ENCODE measurements around the gene TNFRSF8.

Gene TNFRSF8

DNA sequence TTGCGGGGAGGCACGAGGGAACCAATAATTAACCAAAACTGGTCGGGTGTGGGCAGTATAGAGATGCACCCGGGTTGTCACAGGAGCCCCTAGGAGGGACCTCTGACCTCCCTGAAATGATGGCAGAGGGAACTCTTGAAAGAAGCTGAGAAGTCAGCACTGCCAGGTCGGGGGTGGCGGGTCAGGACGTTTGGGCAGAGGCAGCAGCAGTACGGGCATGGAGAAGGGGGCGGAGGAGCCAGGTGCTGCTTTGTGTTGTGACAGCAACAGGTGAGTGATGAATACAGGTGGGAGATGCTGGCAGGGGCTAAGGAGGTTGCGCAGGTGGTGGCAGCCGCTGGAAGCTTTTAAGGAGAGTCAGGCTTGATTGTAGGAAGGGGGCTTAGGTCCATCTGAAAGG is 115.4 kb downstream of the TNFRSF8 start:
- no peak for DNase-seq

DNA sequence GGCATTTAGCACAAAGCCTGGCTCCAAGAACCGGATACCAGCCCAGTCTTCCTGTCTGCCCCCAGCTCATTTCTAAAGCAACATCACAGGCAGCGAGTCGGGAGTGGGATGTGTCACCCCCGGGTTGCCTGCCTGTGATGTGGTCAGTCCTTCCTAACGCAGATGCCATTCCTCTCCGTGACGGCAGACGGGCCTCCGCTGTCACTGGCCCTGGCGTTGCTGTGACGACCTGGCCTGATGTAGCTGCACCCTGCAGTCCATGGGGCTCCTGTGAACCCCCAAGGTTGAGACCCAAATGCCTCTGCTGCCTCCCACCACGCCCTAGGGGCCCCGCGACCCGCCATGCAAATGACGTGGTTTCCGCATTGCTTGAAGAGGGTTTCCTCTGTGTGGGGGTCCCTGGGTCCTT is 116.0 kb downstream of the TNFRSF8 start:
- DNase-seq: peak; percentile 85

DNA sequence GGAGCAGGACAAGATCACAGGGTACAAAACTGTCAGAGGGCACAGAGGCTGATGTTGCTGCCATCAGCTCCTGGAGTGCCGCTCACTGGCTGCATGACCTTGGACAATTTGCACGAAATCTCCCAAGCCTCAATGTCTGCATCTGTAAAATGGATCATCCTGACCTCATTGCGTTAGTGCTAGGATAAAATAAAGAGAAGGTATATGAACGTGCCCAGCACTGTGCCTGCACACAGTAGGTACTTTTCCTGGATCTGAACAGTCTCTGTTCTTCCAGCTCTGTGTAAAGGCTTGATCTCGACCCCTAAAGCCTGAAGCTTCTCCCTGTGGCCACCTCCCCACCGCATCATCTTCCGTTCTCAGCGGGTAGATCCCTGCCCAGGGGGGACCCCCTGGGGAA is 116.6 kb downstream of the TNFRSF8 start:
- no peak for DNase-seq

DNA sequence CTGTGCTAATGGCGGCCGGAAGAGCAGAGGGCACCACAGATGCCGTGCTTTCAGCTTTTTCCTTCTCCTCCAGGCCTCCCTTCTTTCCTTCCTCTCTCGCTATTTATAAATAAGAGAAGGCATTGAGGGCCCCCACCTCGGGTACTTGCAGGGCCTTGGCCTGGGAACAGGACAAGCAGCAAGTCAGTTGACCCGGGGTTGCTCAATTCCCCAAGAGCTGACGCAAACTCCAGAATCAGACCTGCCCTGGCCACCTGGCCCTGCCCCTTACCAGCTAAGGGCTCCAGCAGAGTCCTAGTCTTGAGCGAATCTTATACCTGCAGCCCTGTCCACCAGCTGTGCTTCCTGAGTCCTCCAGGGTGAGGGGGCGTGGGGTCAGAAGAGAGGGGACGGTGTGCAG is 117.2 kb downstream of the TNFRSF8 start:
- no peak for DNase-seq

DNA sequence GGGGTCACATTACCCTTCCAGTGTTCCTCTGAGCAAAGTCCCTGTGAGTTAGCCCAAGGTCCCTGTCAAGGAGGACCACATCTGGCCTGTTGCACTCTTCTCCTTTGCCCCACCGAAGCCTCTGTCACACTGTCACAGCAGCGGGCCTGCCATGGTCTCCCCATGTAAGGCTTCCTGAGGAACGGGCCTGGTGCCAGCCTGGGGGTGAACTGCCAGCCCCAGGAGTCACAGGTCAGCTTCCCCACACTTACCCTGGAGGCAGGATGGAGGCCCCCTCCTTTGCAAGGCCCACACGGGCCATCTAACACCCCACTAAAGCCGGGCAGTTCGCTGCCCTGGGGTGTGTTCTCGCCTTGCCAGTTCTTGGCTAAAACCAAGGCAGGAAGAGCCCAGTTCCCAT is 117.8 kb downstream of the TNFRSF8 start:
- DNase-seq: no peak

DNA sequence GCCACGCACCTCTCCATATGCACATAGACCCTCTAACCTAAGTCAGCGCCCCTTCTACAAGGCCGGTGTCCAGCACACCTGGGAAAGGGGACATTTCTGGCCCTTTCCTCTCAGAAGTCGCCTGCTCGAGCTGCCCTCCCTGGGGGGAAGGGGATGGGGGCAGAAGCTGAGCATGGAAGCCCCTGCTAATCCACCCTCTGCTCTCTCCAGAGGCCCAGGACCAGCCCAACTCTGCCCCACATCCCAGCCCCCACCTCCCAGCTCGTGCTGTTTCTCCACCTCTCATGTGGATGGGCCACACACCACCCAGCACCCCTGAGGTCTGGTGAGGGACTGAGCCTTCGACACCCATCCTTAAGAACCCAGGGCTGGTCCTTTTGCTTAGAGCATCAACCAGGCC is 118.5 kb downstream of the TNFRSF8 start:
- no peak for DNase-seq

GRCh38 chr1:12182410-12182984 is 119.4 kb downstream of the TNFRSF8 start:
- DNase-seq: no peak

- DNase-seq: no peak
These were observed 120.1 kb downstream of the TNFRSF8 start for GRCh38 chr1:12183095-12183794.

GRCh38 chr1:12184008-12184681 is 121.0 kb downstream of the TNFRSF8 start:
- DNase-seq: no peak

DNA sequence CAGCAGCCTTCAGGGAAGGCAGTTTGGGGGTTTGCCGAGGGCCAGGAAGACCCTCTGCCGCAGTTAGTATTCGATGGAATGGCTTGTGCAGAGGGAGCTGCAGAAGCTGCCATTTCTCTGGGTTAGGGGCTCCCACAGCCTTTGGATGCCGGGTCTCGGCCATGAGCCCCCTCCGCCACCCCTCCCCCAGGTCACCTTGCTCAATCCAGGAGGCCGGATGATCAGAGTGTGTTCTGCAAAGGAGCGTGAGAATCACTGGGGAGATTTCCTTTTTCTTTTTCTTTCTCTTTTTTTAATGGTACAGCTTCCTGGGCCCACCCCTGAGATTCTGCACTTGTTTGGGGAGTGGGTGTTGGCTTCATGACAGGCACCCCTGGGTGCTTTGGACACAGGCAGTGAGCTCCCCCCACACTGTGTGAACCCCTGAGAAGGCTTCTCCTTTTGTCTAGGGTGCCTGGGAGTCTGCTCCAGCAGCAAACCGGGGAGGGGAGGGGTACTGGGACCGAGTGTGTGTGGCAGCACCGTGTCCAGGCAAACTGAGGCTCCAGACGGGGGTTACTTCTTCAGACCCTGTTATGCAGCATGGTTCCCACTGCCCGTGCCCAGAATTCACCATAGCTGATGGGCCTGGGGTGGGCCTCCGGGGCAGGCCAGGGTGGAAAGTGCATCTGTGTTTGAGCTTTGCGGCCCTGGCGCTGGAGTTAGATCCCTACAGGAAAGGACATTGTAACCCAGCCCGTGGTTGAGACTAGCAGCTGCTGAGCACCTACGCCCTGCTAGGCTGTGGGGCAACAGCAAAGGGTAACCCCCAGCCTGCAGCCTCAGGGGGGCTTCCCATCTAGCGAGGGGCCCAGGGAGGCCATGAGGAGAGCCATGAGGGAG is 122.2 kb downstream of the TNFRSF8 start:
- DNase-seq: no peak

GRCh38 chr1:12185918-12186678 is 123.0 kb downstream of the TNFRSF8 start:
- DNase-seq: no peak

GRCh38 chr1:12186679-12186985 is 123.5 kb downstream of the TNFRSF8 start:
- no peak for DNase-seq

- DNase-seq: no peak
These were observed 125.0 kb downstream of the TNFRSF8 start for GRCh38 chr1:12188115-12188514.

DNA sequence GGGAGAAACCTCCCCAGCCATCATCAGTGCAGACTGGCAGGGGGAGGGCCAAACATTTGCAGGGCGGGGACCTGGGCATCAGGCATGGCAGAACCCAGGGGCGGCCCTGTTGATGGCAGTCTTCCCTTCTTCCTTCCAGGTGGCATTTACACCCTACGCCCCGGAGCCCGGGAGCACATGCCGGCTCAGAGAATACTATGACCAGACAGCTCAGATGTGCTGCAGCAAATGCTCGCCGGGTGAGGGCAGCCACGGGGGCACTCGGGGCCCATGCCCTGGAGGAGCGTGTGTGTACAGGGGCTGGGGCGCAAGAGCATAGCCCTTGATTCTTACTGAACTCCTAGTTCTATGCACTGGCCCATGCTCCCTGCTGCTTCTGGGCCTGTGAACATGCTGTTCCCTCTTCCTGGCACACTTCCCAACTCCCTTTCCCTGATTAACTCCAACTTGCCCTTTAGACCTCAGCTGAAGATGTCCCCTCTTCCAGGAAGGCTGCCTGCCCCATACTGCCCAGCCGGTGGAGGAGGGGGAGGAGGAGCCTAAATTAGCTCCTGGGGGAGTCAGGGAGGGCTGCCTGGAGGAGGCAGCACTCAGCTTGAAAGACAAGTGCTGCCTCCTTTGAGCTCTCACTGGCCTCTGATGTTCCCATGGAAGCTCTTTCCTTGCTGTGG is 125.7 kb downstream of the TNFRSF8 start:
- no peak for DNase-seq

DNA sequence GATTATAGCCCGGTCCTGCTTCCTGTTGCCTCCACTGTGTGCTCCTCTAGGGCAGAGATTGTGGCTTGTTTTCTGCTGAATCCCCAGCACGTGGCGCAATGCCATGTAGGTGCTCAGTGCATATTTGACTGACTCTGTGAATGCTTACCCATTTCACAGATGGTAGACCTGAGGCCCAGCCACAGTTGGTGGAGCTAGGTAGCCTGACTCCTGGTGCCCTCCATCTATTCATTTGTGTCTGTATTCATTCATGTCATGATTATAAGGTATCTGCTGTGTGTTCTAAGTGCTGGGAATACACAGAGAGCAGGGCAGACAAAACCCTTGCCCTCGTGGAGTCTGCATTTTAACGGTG is 126.2 kb downstream of the TNFRSF8 start:
- DNase-seq: no peak

GRCh38 chr1:12191242-12192032 is 128.3 kb downstream of the TNFRSF8 start:
- DNase-seq: no peak

Data from CD4-positive, alpha-beta T cell treated with Interleukin-21 for 1 hour (primary cell).